HG02970 (cell line): Measurements from ENCODE around the gene ATP13A5.

Source experiments
- ATAC-seq: cut with Tn5 transposase; IDR thresholded peaks from one replicate; pipeline ENCODE4 v1.9.1; 2021; ENCODE audit warnings: mild to moderate bottlenecking, moderate library complexity, moderate number of reproducible peaks; ENCODE audit not compliant: unreplicated experiment, low FRiP score

The ATP13A5 gene, protein sequence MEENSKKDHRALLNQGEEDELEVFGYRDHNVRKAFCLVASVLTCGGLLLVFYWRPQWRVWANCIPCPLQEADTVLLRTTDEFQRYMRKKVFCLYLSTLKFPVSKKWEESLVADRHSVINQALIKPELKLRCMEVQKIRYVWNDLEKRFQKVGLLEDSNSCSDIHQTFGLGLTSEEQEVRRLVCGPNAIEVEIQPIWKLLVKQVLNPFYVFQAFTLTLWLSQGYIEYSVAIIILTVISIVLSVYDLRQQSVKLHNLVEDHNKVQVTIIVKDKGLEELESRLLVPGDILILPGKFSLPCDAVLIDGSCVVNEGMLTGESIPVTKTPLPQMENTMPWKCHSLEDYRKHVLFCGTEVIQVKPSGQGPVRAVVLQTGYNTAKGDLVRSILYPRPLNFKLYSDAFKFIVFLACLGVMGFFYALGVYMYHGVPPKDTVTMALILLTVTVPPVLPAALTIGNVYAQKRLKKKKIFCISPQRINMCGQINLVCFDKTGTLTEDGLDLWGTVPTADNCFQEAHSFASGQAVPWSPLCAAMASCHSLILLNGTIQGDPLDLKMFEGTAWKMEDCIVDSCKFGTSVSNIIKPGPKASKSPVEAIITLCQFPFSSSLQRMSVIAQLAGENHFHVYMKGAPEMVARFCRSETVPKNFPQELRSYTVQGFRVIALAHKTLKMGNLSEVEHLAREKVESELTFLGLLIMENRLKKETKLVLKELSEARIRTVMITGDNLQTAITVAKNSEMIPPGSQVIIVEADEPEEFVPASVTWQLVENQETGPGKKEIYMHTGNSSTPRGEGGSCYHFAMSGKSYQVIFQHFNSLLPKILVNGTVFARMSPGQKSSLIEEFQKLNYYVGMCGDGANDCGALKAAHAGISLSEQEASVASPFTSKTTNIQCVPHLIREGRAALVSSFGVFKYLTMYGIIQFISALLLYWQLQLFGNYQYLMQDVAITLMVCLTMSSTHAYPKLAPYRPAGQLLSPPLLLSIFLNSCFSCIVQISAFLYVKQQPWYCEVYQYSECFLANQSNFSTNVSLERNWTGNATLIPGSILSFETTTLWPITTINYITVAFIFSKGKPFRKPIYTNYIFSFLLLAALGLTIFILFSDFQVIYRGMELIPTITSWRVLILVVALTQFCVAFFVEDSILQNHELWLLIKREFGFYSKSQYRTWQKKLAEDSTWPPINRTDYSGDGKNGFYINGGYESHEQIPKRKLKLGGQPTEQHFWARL

DNA sequence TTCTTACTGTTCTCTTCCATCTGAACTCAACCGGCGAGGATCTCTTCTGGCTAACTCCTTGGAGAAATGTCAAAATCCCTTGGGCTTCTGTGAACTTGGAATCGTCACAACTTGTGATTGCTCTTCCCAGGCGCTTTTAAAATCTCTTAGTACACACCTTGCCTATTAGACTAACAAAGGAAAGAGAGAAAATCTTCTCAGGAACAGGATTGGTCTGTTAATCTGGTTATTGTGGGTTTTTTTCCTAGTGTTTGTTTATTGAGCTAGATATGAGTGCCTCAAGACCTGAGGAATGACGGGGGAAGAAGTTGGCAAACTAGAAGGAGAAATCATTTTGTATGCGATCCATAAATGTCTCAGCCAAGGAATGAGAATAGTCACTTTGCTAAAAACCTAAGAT is at the start of gene ATP13A5:
ATP13A5 (minus strand) TSS at position 48 of the 400 bp plus-strand sequence; CDS start at position 20, 28 bp downstream.
- ATAC-seq, result no peak

DNA sequence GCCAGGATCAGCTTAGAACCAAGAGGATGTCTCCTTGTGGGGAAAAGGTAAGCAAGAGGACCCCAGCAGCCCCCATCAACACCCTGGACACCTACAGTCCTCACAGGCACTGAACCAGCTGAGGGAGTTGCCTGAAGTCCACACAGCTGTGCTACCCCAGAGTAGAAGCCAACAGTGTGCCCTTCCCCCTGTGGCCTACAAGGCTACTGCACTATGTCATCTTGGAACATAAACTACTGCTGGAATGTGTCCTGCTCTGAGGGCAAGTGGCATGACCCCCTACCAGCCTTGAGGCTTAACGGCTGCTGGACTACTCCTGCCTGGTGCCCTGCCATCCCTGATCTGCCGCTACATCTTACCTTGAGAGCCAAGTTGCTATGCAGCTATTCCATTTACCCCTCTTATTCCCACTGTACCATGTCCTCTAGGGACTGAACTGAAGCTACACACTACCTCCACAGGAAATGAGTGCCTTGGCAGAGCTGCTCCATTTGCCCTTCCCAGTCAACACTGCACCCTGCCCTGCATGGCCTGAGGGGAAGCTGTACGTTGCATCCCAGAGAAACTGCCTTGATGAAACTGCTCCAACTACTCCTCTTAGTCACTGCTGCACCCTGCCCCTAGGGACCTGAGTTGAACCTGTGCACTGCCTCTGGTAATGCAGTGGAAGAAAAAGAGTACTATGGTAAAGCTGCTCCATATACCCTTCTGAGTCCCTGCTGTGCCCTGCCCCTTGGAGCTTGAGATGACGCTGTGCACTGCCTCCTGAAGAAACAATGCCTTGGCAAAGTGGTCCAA is 40.2 kb upstream of the ATP13A5 start:
- no peak for ATAC-seq

DNA sequence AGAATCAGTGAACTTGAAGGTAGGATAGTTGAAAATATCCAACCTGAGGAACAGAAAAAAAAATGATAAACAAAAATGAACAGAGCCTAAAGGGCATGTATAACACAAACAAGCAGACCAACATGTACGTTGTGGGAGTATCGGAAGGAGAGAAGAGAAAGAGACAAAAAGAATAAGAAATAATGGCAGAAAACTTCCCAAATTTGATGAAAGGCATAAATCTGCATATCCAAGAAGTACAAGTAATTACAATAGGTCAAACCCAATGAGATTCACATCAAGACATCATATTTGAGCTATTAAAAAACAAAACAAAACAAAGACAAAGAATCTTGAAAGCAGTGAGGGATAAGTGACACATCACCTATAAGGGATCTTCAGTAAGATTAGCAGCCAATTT is 38.1 kb upstream of the ATP13A5 start:
- ATAC-seq, result no peak

DNA sequence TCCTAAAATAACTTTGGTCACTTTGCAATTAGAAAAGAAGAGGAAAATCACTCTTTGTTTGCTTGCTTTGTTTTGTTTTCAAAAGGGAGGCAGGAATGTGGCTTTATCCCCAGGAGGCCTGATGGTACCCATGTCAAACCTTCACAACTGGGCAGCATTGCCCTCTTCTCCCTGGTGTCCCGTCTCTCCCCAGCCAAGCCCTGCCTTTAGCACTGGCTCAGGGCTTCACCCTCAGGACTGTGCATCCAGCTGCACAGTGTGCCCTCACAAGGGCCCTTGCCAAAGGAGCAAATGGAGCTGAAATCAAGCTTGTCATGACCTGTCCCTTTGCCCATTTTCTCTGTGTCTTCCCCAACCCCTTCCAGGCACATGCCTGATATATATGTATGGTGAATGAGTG is 29.1 kb upstream of the ATP13A5 start:
- ATAC-seq, result no peak

DNA sequence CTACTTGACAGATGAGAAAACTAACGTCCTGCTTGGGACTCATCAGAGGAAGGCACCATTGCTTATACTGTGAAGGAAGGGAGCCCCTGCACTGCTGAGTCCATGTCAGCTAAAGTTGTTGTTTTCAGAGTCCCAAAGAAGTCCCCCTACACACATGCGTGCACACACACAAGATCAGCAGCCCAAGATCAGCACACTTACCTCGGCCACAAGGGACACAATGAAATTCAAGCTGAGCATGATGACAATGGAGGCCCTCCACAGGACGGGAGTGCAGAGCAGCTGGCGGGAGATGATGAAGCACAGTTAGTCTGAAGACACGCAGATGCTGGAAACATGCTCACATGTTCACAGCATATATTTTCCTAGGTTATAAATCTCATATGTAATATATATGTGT is 28.6 kb upstream of the ATP13A5 start:
- no peak for ATAC-seq

DNA sequence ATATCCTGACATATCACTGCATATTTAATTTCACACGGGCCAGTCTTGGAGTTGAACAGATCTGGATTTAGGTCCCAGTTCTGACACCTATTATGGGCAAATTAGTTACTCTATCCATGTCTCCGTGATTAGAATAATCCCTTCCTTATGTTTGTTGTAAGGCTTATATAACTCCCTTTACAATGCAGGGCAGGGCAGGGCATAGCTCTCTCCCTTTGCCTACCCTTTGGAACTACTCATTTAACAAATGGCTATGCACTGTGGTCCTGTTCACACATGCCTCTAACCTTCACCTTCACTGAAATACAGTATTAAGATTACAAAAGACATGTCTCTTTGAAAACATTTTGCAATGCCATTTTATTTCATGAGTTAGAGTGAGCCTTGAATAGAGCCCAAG is 24.8 kb upstream of the ATP13A5 start:
- no peak for ATAC-seq

DNA sequence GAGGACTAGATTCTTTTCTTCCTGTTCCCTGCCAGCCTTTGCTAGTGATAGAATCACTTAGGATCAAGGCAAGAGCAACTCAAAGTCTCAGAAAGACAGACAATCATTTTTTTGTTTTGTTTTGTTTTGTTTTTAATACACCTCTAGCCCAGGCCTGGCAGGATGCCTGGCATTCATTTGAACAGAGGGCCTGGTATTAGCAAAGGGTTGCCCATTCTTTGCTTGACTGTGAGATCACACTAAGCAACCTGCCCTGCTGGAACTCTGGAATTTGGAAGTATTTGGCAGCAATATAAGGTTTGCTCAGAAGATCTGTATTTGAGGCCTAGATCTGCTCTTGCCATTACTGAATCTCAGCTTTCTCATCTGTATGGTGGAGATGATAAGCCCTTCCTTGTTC is 21.8 kb upstream of the ATP13A5 start:
- ATAC-seq, result no peak

DNA sequence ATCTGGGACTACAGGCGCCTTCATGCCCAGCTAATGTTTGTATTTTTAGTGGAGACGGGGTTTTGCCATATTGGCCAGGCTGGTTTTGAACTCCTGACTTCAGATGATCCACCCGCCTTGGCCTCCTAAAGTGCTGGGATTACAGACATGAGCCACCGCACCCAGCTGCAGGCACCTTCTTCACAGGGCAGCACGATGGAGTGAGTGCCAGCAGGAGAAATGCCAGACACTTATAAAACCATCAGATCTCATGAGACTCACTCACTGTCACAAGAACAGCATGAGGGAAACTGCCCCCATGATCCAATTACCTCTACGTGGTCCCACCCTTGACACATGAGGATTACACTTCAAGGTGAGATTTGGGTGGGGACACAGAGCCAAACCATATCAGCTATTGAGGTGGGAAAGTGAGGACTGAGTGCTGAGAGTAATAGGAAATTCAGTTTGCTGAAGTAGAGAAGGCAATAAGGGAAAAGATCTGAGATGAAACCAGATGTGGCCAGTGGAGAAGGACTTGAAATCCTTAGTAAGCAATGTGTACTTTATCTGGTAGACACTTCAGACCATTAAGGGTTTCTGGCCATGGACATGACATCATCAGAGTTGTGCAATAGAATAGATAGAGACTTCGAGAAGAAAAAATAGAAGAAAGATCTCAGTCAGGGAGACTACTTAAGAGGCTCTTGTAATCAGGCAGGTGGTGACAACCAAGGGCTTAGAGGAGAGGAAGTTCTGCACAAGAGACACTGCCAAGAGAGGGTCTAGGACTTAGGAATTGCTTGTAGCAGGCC is 18.1 kb upstream of the ATP13A5 start:
- ATAC-seq, result no peak

DNA sequence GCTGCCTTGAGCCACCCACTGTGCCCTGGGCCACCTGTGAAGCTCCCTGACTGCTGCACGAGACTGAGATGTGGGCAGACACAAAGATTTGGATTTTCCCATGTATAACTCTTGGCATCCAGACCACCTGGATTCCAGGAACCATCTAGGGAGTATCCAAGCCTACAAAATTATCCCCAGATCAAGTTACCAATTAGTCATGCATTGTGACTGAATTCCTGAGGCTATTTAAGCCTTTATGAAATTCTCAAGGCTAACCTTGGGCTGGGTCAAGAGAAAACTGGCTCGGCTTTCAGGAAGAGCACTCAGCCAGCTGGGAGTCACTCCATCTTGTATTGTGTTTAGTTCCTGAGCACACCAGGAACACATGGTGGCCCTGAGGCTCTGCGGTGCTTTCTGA is 13.3 kb upstream of the ATP13A5 start:
- ATAC-seq, result no peak

DNA sequence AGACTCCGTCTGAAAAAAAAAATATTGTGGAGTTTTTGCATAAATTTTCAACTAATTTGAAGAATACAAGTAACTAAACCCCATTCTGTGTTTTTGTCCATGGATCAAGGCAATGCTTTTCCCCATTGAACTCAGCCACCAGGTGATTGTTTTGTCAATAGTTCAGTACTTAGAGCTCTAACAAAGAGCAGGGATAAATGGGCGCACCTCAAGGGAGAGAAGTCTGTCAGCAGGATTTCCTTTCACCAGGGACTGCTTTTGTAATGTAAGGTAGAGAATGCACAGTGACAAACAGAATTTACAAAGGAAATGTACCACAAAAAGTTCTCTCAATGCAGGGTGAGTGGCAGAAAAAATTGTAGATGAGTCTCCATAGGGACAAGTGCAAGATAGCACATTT is 10.8 kb upstream of the ATP13A5 start:
- no peak for ATAC-seq

DNA sequence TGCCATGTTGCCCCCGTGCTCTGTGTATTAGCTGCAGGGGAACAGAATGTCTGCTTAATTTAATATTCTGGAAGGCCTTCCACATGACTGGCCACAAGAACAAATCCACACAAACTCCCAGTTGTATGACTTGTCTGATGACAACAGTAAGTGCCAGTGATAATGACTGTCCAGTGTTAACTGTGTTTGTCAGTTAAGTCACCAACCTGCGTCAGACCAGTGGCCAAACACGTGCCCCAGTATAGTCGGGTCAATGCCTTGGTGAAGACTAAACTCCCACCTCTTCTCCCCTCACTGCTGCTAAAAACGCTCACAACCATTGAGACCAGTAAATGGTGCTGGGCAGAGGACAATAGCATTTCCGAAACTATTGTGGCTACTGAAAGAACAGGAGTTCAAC is 9.8 kb upstream of the ATP13A5 start:
- ATAC-seq, result no peak

DNA sequence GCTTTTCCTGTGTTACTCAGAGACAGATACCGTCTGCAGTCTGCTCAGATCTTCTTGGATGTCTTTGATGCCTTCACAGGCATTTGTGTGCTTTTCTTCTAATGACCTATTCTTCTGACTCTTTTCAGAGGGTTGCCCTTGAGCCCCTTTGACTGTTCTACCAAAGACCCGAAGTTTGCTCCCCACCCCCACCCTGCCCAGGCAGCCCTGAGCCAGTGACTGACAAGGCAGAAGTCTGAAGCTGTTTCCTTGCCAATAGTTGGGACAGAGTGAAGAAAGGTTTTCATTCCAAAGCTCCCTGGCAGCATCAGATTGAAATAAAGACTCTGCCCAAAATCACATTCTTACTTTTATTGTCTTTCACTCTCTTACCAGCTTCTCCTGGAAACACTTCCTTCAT is 9.0 kb upstream of the ATP13A5 start:
- no peak for ATAC-seq

DNA sequence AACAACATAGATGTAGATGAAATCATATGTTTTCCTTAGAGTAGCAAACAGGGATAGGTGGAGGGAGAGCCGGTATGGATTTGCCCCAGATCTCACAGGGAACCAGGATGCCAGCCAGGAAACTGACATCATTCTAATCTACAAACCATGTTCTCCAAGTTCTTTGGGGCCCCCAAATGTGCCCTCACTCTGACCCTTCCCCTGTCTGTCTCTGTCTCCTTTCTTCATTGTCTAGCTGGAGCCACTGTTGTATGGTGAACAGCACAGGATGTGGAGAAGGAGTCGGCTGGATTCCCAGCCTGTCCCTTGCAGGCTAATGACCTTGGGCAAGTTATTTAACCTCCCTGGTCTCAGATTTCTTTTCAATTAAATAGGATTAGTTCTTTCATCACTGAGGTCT is 962 bp downstream of the ATP13A5 start:
- ATAC-seq, result no peak

DNA sequence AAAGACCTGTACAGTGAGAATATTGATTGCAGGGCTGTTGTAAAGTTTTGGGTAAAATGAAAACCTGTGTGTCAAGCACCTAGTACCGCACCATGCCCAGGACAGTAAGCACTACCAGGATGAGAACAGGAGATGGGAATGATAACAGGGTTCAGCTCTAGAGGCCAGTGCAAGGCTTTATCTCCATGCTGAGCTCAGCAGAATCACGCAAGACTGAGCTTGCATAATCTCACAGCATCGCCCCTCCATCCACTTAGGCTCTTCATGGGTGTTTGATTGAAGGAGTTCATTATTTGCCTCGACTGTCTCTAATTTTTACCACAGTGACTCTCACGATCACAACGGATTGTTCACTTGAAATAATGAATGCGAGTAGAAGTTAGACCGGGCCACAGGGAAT is 2.9 kb downstream of the ATP13A5 start:
- no peak for ATAC-seq

DNA sequence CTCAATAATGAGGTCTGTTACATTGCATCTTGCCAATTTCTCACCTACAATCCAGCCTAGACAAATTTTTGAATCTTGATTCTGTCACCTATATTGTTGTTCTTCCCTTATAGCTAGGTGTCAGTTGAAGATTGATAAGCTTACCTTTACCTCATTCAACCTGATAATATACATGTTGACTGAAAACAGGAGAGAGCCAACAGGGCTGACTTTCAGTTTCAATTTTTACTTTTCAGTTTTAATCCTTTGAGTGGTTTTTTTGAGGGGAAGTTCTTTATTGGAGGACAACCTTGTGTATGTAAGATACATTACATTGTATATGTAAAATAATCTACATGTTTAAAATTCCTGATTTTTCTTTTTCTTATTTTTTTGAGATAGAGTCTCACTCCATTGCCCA is 5.8 kb downstream of the ATP13A5 start:
- ATAC-seq, result no peak

DNA sequence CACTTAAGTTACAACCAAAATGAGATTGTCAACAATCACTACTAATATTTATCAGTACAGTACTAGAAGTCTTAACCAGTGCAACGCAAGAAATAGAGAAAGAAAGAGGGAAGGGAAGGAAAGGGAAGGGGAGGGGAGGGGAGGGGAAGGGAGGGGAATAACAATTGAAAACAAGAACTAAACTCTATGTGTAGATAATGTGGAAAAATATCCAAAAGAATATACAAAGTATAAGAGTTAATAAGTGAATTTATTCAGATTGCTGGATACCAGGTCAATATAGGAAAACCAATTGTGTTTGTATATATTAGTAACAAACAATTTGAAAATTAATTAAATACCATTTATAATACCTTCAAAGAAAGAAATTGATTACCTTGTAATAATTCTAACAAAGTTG is 10.7 kb downstream of the ATP13A5 start:
- ATAC-seq, result no peak

DNA sequence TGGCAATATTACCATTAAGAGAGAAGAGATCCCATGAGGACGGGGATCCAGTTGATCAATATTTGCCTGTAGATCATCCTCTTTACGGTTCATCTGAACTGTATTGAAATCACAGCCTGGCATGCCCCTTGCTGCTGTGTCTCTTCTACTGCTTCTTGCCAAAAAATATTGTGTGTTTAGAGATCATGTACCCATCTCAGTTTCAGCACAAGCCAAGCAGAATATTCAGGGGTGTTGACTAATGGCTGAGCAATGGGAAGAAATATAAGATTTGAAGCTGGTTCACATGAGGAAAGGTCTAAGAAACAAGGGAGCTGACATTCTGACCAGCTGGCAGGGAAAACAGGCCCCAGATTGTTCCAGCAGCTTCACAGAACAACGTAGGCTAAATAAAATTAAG is 21.3 kb downstream of the ATP13A5 start:
- no peak for ATAC-seq

DNA sequence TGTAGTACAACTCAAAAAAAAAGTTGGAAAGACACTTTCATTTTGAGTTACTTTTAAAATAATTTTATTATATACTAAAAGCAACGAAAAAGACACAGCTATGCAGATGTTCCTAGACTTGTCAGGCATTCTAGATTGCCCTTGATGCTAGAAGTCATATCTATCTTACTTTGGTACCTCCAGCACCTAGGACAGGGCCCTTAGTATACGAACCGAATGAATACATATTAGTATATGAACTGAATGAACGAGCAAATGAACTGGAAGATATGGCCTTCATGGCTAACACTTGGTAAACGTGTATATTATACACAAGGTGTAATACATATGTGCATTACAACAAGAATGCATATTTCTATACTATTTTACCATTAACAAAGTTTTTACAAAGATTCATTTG is 24.1 kb downstream of the ATP13A5 start:
- ATAC-seq, result no peak

DNA sequence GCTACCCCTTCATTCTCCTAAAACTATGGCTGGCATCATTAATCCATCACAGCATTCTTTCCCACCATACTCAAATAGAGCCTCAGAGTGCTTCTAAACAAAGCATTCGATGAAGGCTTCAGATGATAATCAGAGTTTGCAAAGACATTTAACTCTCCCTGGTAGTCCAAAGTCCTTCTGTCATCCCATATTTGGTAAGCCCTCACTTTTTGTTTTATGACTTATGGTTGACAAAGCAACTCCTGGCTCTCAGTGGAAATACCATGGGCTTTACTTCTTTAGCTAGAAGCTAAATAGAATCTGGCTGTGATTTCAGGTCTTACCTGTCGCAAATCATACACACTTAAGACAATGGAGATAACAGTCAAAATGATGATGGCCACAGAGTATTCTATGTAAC is 27.8 kb downstream of the ATP13A5 start:
- ATAC-seq, result no peak
